HCT116 (cell line): ENCODE measurements around the gene C3orf20. TPM values are rescaled to one million over a fixed set of nuclear protein-coding genes. Genes with fewer than 3 reads are reported as not detected.

Source experiments
- ATAC-seq: fragments of 200-7000 bp; cut with Tn5 transposase; 2 replicates; pipeline ENCODE4 v1.9.1; 2020; ENCODE audit warnings: mild to moderate bottlenecking, moderate library complexity
- BruUV-seq: library from RNA; stranded (reverse); fragments of 400-500 nt; replicated peaks from 2 replicates; lab custom pipeline; 2021; lab: Mats Ljungman, UMichigan
- CTCF ChIA-PET: fragments of 300-600 bp; sonication (Branson Sonifier 250); formaldehyde crosslinking; loops from one replicate; lab custom pipeline; 2021; ENCODE audit warnings: antibody characterized with exemption; lab: Charles Lee
- POLR2A ChIA-PET: fragments of 300-600, 350-600 bp; sonication (Branson Sonifier 250); formaldehyde crosslinking; loops from one replicate; lab custom pipeline; 2021; ENCODE audit warnings: antibody characterized with exemption; lab: Charles Lee
- RAD21 ChIA-PET, 2 experiments: fragments of 300-600 bp; sonication (Branson Sonifier 250); formaldehyde crosslinking; loops; one replicate each; lab custom pipeline; 2023; ENCODE audit warnings: low total read pairs in 2 of 2; ENCODE audit not compliant: uncharacterized antibody in 2 of 2, unreplicated experiment in 2 of 2, low non-redundant PET in 1 of 2; lab: Charles Lee
- DNase-seq: peaks from one replicate; pipeline ENCODE4 v3.0.0-alpha.2; 2010; ENCODE audit warnings: low read depth, low spot score
- H2AFZ ChIP-seq: fragments of 200-600 bp; shearing (Covaris generic), sonication (generic); 2 replicates; pipeline ENCODE4 v1.6.1; 2017; ENCODE audit warnings: low read depth, mixed run types, mixed read lengths, antibody characterized with exemption, low read length; ENCODE audit not compliant: poor library complexity, severe bottlenecking
- H3K27ac ChIP-seq: 2 replicates; pipeline ENCODE4 v1.5.1; 2012; ENCODE audit warnings: low read depth, low read length
- H3K27me3 ChIP-seq: fragments of 200-600 bp; sonication (generic); 2 replicates; pipeline ENCODE4 v1.6.1; 2016; ENCODE audit warnings: mixed run types, low read length, mixed read lengths; ENCODE audit not compliant: insufficient read depth
- H3K36me3 ChIP-seq, 2 experiments: fragments of 200-500 bp in 1 of 2; fragments of 200-600 bp in 1 of 2; sonication (Bioruptor generic) in 1 of 2; sonication (generic) in 1 of 2; 2 replicates each; pipeline versions ENCODE4 v1.5.1 to v1.6.1; 2014 to 2016; ENCODE audit warnings: low read length in 2 of 2, inconsistent platforms in 1 of 2, mixed read lengths in 1 of 2, mixed run types in 1 of 2; ENCODE audit not compliant: insufficient read depth in 2 of 2, control insufficient read depth in 1 of 2
- H3K4me1 ChIP-seq, 2 experiments: fragments of 200-600 bp in 1 of 2; sonication (generic) in 1 of 2; 2 replicates each; pipeline versions ENCODE4 v1.5.1 to v1.6.1; 2012 to 2017; ENCODE audit warnings: low read length in 2 of 2, inconsistent platforms in 1 of 2, mild to moderate bottlenecking in 1 of 2, mixed read lengths in 1 of 2, mixed run types in 1 of 2, moderate library complexity in 1 of 2; ENCODE audit not compliant: insufficient read depth in 2 of 2, control insufficient read depth in 1 of 2
- H3K4me2 ChIP-seq: fragments of 200-600 bp; sonication (generic); 2 replicates; pipeline ENCODE4 v1.6.1; 2017; ENCODE audit warnings: mixed run types, low read length, mixed read lengths
- H3K4me3 ChIP-seq, 2 experiments: fragments of 200-600 bp in 1 of 2; sonication (generic) in 1 of 2; replicated peaks in 1 of 2; 2 replicates each; pipeline ENCODE4 v1.5.1; 2011 to 2016; ENCODE audit warnings: low read length in 2 of 2, control low read depth in 1 of 2, low read depth in 1 of 2, mild to moderate bottlenecking in 1 of 2, mixed read lengths in 1 of 2, mixed run types in 1 of 2
- H3K79me2 ChIP-seq: fragments of 200-600 bp; sonication (generic); 2 replicates; pipeline ENCODE4 v1.6.1; 2017; ENCODE audit warnings: mild to moderate bottlenecking, mixed run types, low read length, moderate library complexity, mixed read lengths; ENCODE audit not compliant: insufficient read depth
- H3K9ac ChIP-seq: fragments of 200-600 bp; sonication (generic); 2 replicates; pipeline ENCODE4 v1.6.1; 2016; ENCODE audit warnings: low read length, mixed read lengths
- H3K9me2 ChIP-seq: fragments of 200-600 bp; sonication (generic), shearing (Covaris generic); 2 replicates; pipeline ENCODE4 v1.6.1; 2017; ENCODE audit warnings: mixed run types, mild to moderate bottlenecking, moderate library complexity; ENCODE audit not compliant: insufficient read depth
- H3K9me3 ChIP-seq, 2 experiments: fragments of 200-500 bp in 1 of 2; fragments of 200-600 bp in 1 of 2; sonication (Bioruptor generic) in 1 of 2; sonication (generic) in 1 of 2; 2 replicates each; pipeline ENCODE4 v1.6.1; 2014 to 2017; ENCODE audit warnings: low read length in 2 of 2, mixed read lengths in 2 of 2, inconsistent platforms in 1 of 2, low read depth in 1 of 2, mild to moderate bottlenecking in 1 of 2, mixed run types in 1 of 2, moderate library complexity in 1 of 2; ENCODE audit not compliant: control insufficient read depth in 1 of 2, insufficient read depth in 1 of 2
- H4K20me1 ChIP-seq: fragments of 200-600 bp; sonication (generic), shearing (Covaris generic); 2 replicates; pipeline ENCODE4 v1.6.1; 2017; ENCODE audit warnings: mixed run types, mild to moderate bottlenecking, moderate library complexity; ENCODE audit not compliant: insufficient read depth
- EZH2 ChIP-seq: fragments of 200-600 bp; sonication (generic); IDR thresholded peaks from 2 replicates; pipeline ENCODE4 v1.6.1; 2017; ENCODE audit warnings: antibody characterized with exemption, mixed run types
- FOSL1 ChIP-seq: IDR thresholded peaks from 2 replicates; pipeline ENCODE4 v1.6.1; 2012; ENCODE audit warnings: low read depth
- JUND ChIP-seq: IDR thresholded peaks from 2 replicates; pipeline ENCODE4 v1.6.1; 2012
- POLR2A ChIP-seq: IDR thresholded peaks from 2 replicates; pipeline ENCODE4 v1.7.0; 2011; ENCODE audit warnings: borderline replicate concordance; ENCODE audit not compliant: insufficient read depth, insufficient read length; ENCODE audit errors: extremely low read depth
- POLR2AphosphoS5 ChIP-seq: IDR thresholded peaks from 2 replicates; pipeline ENCODE4 v1.6.1; 2011; ENCODE audit warnings: mild to moderate bottlenecking, low read depth, low read length, moderate library complexity
- RAD21 ChIP-seq: IDR thresholded peaks from 2 replicates; pipeline ENCODE4 v1.6.1; 2012; ENCODE audit warnings: low read depth, mild to moderate bottlenecking
- ZNF274 ChIP-seq: fragments of 200-500 bp; sonication (Bioruptor generic); IDR thresholded peaks from 2 replicates; pipeline ENCODE4 v1.6.1; 2014; ENCODE audit warnings: mild to moderate bottlenecking, low read depth, low read length, inconsistent platforms
- intact Hi-C: fragments of 100-400 bp; cut with micrococcal nuclease; formaldehyde crosslinking; loops from 2 replicates; pipeline ENCODE4 v1.10.0; 2022
- total RNA-seq: library from RNA; stranded (reverse); gene quantifications from one replicate; pipeline ENCODE4 v1.2.1, GENCODE V29; 2021; ENCODE audit not compliant: unreplicated experiment
- TF ChIP-seq, protein P1 (sequence below): IDR thresholded peaks from 2 replicates; pipeline ENCODE4 v1.6.1; 2012; ENCODE audit warnings: low read depth
- TF ChIP-seq, protein P2 (sequence below): IDR thresholded peaks from 2 replicates; pipeline ENCODE4 v1.6.1; 2012
- TF ChIP-seq, protein P3 (sequence below): IDR thresholded peaks from 2 replicates; pipeline ENCODE4 v1.6.1; 2011; ENCODE audit warnings: mild to moderate bottlenecking, low read length, moderate library complexity; ENCODE audit not compliant: insufficient replicate concordance; ENCODE audit errors: extremely low read depth
- TF ChIP-seq, protein P4 (sequence below): IDR thresholded peaks from 2 replicates; pipeline ENCODE4 v1.6.1; 2012

The C3orf20 gene
- total RNA-seq, 1 experiment from 2014 or later, result 0.20 TPM

DNA sequence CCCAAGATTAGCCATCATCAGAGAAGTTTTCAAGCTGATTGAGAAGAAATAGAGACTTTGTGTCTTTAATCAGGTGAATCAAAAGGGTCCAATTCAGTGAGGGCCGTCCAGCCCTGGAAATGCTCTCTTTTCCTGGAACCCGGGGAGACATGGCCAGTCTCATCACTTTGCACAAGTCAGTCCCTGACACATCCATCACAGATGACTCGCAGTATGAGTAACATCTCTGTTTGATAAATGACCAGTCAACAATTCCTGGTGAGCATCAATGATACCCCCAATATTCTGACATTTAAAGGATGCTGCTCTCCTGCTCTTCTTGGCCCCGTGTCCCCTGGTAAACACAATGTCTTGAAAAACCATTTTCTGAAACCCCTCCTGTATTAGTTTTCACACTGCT lies 26.7 kb downstream of the C3orf20 start:
- no peaks in the 10 kb centered on the region for H4K20me1 ChIP-seq
- no peaks in the 10 kb centered on the region for H3K27me3 ChIP-seq
- intact Hi-C loops, result no loop called here
- H3K27ac ChIP-seq, result no peak overlapping the region
- no peak overlapping the region for H3K9ac ChIP-seq
- H3K9me3 ChIP-seq, result no peaks in the 10 kb centered on the region
- CTCF ChIA-PET, result no interaction called here
- H3K36me3 ChIP-seq, result no peaks in the 10 kb centered on the region
- H3K79me2 ChIP-seq, result no peaks in the 10 kb centered on the region
- no TSS peak for BruUV-seq
- no peak overlapping the region for H3K4me3 ChIP-seq
- no peaks in the 10 kb centered on the region for H3K9me2 ChIP-seq
- no peak overlapping the region for H2AFZ ChIP-seq
- H3K4me2 ChIP-seq, result no peak overlapping the region
- POLR2A ChIA-PET, result no interaction called here
- TF ChIP-seq POLR2AphosphoS5 (no peak), FOSL1 (no peak), EZH2 (no peak), JUND (no peak), RAD21 (no peak), POLR2A (no peak), ZNF274 (no peak)
- TF ChIP-seq, protein P1, sequence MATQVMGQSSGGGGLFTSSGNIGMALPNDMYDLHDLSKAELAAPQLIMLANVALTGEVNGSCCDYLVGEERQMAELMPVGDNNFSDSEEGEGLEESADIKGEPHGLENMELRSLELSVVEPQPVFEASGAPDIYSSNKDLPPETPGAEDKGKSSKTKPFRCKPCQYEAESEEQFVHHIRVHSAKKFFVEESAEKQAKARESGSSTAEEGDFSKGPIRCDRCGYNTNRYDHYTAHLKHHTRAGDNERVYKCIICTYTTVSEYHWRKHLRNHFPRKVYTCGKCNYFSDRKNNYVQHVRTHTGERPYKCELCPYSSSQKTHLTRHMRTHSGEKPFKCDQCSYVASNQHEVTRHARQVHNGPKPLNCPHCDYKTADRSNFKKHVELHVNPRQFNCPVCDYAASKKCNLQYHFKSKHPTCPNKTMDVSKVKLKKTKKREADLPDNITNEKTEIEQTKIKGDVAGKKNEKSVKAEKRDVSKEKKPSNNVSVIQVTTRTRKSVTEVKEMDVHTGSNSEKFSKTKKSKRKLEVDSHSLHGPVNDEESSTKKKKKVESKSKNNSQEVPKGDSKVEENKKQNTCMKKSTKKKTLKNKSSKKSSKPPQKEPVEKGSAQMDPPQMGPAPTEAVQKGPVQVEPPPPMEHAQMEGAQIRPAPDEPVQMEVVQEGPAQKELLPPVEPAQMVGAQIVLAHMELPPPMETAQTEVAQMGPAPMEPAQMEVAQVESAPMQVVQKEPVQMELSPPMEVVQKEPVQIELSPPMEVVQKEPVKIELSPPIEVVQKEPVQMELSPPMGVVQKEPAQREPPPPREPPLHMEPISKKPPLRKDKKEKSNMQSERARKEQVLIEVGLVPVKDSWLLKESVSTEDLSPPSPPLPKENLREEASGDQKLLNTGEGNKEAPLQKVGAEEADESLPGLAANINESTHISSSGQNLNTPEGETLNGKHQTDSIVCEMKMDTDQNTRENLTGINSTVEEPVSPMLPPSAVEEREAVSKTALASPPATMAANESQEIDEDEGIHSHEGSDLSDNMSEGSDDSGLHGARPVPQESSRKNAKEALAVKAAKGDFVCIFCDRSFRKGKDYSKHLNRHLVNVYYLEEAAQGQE, result no peak
- TF ChIP-seq, protein P2, sequence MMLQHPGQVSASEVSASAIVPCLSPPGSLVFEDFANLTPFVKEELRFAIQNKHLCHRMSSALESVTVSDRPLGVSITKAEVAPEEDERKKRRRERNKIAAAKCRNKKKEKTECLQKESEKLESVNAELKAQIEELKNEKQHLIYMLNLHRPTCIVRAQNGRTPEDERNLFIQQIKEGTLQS, result no peak
- TF ChIP-seq, protein P3, sequence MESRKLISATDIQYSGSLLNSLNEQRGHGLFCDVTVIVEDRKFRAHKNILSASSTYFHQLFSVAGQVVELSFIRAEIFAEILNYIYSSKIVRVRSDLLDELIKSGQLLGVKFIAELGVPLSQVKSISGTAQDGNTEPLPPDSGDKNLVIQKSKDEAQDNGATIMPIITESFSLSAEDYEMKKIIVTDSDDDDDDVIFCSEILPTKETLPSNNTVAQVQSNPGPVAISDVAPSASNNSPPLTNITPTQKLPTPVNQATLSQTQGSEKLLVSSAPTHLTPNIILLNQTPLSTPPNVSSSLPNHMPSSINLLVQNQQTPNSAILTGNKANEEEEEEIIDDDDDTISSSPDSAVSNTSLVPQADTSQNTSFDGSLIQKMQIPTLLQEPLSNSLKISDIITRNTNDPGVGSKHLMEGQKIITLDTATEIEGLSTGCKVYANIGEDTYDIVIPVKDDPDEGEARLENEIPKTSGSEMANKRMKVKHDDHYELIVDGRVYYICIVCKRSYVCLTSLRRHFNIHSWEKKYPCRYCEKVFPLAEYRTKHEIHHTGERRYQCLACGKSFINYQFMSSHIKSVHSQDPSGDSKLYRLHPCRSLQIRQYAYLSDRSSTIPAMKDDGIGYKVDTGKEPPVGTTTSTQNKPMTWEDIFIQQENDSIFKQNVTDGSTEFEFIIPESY, result no peak
- TF ChIP-seq, protein P4, sequence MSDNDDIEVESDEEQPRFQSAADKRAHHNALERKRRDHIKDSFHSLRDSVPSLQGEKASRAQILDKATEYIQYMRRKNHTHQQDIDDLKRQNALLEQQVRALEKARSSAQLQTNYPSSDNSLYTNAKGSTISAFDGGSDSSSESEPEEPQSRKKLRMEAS, result no peak
- RAD21 ChIA-PET, result no interaction called here
- DNase-seq, result no peak
- H3K4me1 ChIP-seq, result no peaks in the 10 kb centered on the region
- no peak for ATAC-seq
